Dedifferentiated amniotic fluid mesenchymal stem cell (primary cell): Measurements from ENCODE around the gene ASL.
A peak's percentile ranks its signal among the peaks of the same experiment; 100 is the strongest.
"Not testable (repeated sequence)": the region's sequence is repeated elsewhere in the genome, so short reads cannot be mapped to it uniquely, and the experiment has no call there.

Experiments used
- DNase-seq: peaks from one replicate; pipeline ENCODE4 v3.0.0-alpha.2; 2016; ENCODE audit errors: extremely low spot score

The ASL gene

DNA sequence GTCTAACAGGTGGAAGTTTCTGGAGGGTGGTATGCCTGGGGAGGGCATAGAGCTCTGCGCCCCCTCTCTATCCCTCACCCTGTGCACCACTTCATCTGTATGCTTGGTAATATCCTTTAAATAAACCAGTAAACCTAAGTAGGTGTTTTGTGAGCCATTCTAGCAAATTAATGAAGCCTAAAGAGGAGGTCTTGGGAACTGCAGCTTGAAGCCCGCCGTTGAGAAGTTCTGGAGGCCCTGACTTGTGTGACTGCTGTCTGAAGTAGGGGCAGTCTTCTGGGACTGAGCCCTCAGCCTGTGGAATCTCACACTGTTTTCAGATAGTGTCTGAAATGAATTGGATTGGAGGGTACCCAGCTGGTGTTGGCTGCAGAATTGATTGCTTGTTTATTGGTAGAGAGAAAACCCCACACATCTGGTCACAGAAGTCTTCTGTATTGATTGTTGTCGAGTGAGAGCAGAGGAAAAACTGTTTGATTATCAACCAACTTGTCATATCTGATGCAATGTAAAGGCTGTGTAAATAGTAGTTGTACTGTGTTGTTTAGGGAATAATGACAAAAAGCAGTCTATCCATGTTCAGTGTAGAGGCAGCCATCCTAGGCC is 43.7 kb downstream of the ASL start:
- DNase-seq = no peak

DNA sequence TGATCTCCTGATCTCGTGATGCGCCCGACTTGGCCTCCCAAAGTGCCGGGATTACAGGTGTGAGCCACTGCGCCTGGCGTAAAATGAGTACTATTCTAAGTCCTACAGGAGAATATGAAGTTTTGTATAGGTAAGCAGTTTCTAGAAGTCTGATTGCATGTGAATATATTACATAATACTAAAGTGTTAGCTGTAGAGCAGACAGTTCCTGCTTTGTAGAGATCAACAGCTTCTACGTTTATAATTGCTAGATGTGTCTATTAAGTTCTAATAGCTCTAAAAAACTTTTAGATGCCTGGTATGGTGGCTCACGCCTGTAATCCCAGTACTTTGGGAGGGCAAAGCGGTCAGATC is 47.5 kb downstream of the ASL start:
- DNase-seq = no peak

DNA sequence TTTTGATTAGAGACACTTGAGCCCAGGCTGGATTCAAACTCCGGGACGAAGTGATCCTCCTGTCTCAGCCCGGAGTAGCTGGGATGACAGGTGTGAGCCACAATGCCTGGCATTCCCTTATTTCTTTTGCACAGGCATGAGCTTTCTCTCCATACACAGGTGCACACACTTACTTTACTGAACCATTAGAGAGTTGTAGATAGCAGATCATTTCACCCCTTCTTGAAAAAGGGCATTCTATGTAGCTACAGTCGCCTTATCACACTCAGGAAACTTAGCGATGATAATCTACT is 48.9 kb downstream of the ASL start:
- DNase-seq = not testable (repeated sequence)

DNA sequence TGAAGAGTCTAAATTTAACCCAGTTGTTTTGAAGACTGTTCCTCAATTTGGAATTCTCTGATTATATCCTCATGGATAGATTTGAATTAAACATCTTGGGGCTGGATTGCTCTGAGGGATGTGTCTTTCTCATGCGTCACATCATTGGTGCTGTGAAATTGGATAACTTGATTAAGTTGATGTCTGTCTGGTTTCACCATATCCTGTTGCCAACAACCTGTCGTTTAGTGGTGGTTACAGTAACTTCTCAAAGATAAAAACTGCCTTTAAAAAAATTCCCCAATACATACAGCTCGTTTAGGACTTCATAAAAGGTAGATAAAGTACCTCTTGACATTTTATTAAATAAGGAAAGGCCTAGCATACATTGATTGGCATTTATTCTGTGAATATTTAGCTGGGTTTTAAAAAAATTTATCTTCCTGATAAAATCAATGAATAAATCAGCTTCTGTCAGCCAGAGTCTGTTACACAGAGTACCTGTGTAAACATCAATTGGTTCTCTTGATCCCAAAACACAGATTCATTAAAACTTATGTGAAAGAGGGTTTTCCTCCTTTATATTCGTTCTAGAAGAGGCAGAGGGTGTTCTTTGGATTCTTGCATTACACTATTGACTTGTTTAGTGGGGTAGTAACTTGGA is 49.6 kb downstream of the ASL start:
- no peak for DNase-seq

DNA sequence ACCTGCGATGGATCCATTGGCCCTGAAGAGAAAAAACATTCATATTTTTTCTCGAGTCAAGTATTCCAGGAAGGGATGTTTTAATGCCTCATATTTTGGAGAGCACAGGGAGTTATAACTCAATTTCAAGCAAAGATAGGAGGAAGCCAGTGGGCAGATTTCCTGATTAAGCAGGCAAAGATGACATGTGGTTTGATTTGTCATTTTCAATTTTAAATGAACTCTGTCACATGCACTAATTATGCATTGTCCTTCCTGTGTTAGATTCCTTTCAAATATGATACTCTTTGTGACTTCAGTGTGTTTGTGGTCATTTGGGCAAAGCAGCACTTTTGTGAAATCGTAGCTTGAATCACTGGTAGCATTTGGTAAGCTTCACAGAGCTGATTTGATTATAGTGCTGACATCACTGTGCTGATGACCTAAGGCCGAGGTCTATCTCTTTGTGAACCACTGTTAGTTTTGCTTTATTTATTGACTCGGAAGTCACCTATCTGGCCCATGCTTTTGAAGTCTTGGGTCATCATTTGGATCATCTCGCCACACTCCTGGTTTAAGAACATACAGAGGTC is 50.2 kb downstream of the ASL start:
- DNase-seq = not testable (repeated sequence)

DNA sequence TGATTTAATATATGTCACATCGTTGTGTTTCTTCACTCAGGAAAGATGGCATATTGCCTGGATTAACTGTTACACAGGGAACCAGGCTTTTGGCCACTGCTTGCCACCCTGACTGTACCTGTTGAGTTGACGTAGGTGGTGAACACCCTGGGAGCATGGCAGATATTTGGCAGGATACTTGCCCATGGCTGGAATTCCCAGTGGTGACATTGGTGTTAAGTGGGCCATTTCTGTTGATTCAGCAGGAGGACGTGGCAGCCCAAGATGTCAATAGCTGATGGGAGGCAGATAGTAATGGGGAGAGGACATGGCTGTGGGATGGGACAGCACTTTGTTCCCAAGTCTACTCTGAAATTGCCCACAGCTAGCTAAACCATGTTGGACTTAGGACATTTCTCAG is 51.6 kb downstream of the ASL start:
- DNase-seq = not testable (repeated sequence)

DNA sequence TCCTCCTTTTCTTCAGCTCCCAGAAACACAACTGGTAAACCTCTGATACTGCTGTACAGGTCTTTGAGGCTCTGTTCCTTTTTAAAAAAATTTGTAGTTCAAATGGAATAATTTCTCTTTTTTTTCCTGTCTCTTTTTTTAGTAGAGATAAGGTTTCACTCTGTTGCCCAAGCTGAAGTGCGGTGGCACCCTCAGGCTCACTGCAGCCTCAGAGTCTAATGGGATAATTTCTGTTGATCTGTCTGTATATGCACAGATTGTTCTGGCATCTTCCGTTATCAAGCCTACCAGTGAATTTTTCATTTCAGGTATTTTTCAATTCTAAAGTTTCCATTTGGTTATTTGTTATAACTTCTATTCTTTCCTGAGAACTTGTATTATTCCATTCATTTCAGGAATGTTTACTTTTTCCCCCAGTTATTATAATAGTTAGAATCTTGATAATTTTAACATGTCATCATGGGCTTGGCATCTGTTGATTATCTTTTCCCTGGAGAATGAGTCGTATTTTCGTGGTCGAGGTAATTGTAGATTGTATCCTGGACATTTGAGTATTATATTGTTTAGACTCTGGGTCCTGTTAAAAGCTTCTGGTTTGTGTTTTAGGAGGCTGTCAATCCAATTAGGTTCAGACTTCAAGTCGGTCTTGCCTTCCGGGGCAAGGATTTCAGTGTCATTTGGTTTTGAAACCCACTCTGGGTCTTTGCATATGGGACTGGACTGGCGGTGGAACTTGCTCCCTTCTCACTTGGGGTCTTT is 63.6 kb downstream of the ASL start:
- DNase-seq = no peak

DNA sequence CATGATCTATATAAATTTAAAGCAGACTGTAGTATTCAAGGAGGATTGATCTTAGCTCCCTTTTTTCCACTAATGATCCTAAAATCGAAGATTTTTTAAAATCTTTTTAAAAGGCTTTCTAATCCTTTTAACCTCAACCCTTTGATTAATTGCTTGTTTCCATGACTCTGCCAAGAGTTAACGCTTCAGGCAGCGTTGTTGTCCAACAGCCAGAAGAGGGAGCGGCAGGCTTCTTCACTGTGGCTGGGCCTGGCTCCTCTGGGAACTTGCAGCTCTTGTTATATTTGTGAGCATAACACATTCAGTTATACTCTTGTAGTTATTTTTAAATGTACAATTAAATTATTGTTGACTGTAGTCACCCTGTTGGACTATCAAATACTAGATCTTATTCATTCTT is 65.3 kb downstream of the ASL start:
- DNase-seq = peak; percentile 61

DNA sequence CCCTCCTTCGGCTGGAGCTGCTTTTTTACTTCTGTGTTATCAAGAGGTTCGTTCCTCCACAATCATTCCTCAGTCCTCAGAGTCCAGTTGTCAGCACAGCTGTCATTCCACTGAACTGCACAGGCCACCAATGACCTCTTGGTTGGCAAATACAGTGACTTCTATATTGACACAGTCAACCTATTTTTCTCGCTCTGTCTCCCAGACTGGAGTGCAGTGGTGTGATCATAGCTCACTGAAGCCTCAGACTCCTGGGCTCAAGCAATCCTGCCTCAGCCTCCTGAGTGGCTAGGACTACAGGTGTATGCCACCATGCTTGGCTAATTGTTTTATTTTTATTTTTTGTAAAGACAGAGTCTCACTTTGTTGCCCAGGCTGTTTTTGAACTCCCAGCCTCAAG is 66.7 kb downstream of the ASL start:
- DNase-seq = no peak

DNA sequence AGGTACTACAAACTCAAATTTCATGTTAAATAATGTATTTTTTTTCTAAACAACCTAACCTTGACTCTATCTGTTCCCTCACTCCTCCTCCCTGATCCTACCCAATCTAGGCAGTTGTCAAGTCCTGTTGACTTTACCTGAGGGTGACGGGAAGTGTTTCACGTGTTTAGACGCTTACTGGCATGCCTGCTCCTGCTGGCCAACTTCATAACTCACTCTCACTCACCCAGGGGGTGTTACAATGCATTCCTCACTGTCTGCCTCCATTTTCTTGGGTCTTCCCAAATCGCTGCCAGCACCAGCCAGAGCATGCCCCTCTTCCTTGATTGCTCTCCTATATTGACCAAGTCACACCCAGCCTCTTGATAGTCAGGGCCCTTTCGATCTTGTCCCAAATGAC is 67.4 kb downstream of the ASL start:
- no peak for DNase-seq
